ENCODE data around the gene MTUS2. TPM values are rescaled to one million over a fixed set of nuclear protein-coding genes. Genes with fewer than 3 reads are reported as not detected.

MTUS2 gene
- total and polyA plus RNA-seq, 2 experiments from 2014 or later, result 3.0 to 4.3 TPM

GRCh38 chr13:28954810-28955209, 134.7 kb downstream of the MTUS2 start:
- Histone ChIP-seq H3K27me3 (no peaks in the 10 kb centered on the region), H3K27ac (no peak overlapping the region), H3K4me2 (no peak overlapping the region), H3K9me3 (ENCODE audit: low read depth) (no peaks in the 10 kb centered on the region), H3K9me2 (replicated peaks; ENCODE audit: insufficient read depth) (no peaks in the 10 kb centered on the region), H3K4me1 (ENCODE audit: insufficient read depth) (no peaks in the 10 kb centered on the region), H4K20me1 (ENCODE audit: insufficient read depth, poor library complexity, severe bottlenecking) (no peaks in the 10 kb centered on the region), H3K4me3 (no peak overlapping the region), H3K79me2 (no peaks in the 10 kb centered on the region), H3K36me3 (replicated peaks; ENCODE audit: insufficient read depth, low read depth) (no peaks in the 10 kb centered on the region), H2AFZ (no peak overlapping the region)
- no peak for DNase-seq (ENCODE audit: low spot score)
- WGBS (ENCODE audit: low lambda C conversion rate, missing lambda C conversion rate), result 74% methylated on average over 5 of the region's 5 CpGs
- TF ChIP-seq EZH2phosphoT487 (IDR thresholded peaks at IDR 0.05; ENCODE audit: low read depth, severe bottlenecking, unreplicated experiment) (no peak), EZH2 (IDR thresholded peaks at IDR 0.05; ENCODE audit: borderline replicate concordance) (no peak), CTCF (IDR thresholded peaks at IDR 0.05; ENCODE audit: poor library complexity) (no peak)

- Histone ChIP-seq H3K27ac (no peak overlapping the region), H4K20me1 (ENCODE audit: insufficient read depth, poor library complexity, severe bottlenecking) (no peaks in the 10 kb centered on the region), H3K36me3 (replicated peaks; ENCODE audit: insufficient read depth, low read depth) (no peaks in the 10 kb centered on the region), H3K4me1 (ENCODE audit: insufficient read depth) (no peaks in the 10 kb centered on the region), H2AFZ (no peak overlapping the region), H3K79me2 (no peaks in the 10 kb centered on the region), H3K9me2 (replicated peaks; ENCODE audit: insufficient read depth) (no peaks in the 10 kb centered on the region), H3K9me3 (ENCODE audit: low read depth) (no peaks in the 10 kb centered on the region), H3K4me2 (no peak overlapping the region), H3K4me3 (no peak overlapping the region), H3K27me3 (no peaks in the 10 kb centered on the region)
- WGBS (ENCODE audit: low lambda C conversion rate, missing lambda C conversion rate), result 75% methylated on average over 2 of the region's 2 CpGs
- DNase-seq (ENCODE audit: low spot score), result no peak
- no peak for TF ChIP-seq CTCF (IDR thresholded peaks at IDR 0.05; ENCODE audit: poor library complexity)
- no peak for TF ChIP-seq EZH2phosphoT487 (IDR thresholded peaks at IDR 0.05; ENCODE audit: low read depth, severe bottlenecking, unreplicated experiment)
- TF ChIP-seq EZH2 (IDR thresholded peaks at IDR 0.05; ENCODE audit: borderline replicate concordance), result no peak
Observed at GRCh38 chr13:28955264-28955966, 135.3 kb downstream of the MTUS2 start.

- no peaks in the 10 kb centered on the region for H3K9me3 ChIP-seq (ENCODE audit: low read depth)
- no peak overlapping the region for H3K4me3 ChIP-seq
- H2AFZ ChIP-seq, result no peak overlapping the region
- H3K36me3 ChIP-seq (replicated peaks; ENCODE audit: insufficient read depth, low read depth), result no peaks in the 10 kb centered on the region
- TF ChIP-seq EZH2phosphoT487 (IDR thresholded peaks at IDR 0.05; ENCODE audit: low read depth, severe bottlenecking, unreplicated experiment) (no peak), CTCF (IDR thresholded peaks at IDR 0.05; ENCODE audit: poor library complexity) (no peak), EZH2 (IDR thresholded peaks at IDR 0.05; ENCODE audit: borderline replicate concordance) (no peak)
- no peaks in the 10 kb centered on the region for H3K4me1 ChIP-seq (ENCODE audit: insufficient read depth)
- no peaks in the 10 kb centered on the region for H3K79me2 ChIP-seq
- H3K4me2 ChIP-seq, result no peak overlapping the region
- no peaks in the 10 kb centered on the region for H3K9me2 ChIP-seq (replicated peaks; ENCODE audit: insufficient read depth)
- no peak for DNase-seq (ENCODE audit: low spot score)
- WGBS (ENCODE audit: low lambda C conversion rate, missing lambda C conversion rate), result 84% methylated on average over 11 of the region's 11 CpGs
- no peak overlapping the region for H3K27ac ChIP-seq
- H3K27me3 ChIP-seq, result no peaks in the 10 kb centered on the region
- no peaks in the 10 kb centered on the region for H4K20me1 ChIP-seq (ENCODE audit: insufficient read depth, poor library complexity, severe bottlenecking)
Observed at GRCh38 chr13:28958018-28958417, 137.9 kb downstream of the MTUS2 start.

All from hepatocyte (in vitro differentiated cells).